Adrenal gland (tissue), 5 donors: Measurements from ENCODE around the gene TIMM44.

ENCODE experiments used
- CTCF ChIP-seq, 6 experiments: fragments of 450-650 bp in 4 of 6; fragments of 200-600 bp in 2 of 6; sonication (generic) in 1 of 6; IDR thresholded peaks; 1 replicate in 5 of 6; 2 replicates in 1 of 6; pipeline versions ENCODE4 v1.5.1 to v1.8.0; 2016 to 2021; ENCODE audit warnings: antibody characterized with exemption in 6 of 6, mild to moderate bottlenecking in 2 of 6, moderate library complexity in 1 of 6
- POLR2A ChIP-seq, 2 donors: fragments of 450-650 bp; IDR thresholded peaks; one replicate each; pipeline ENCODE4 v1.6.1; 2017; ENCODE audit warnings: antibody characterized with exemption in 2 of 2, mild to moderate bottlenecking in 2 of 2, moderate library complexity in 1 of 2
- donor health status: DM: no; HTN: no; CAD: no.

GRCh38 chr19:7977021-7977722 is 33.7 kb upstream of the TIMM44 start:
- no peak for TF ChIP-seq CTCF (IDR thresholded peaks at IDR 0.05)
- TF ChIP-seq POLR2A (IDR thresholded peaks at IDR 0.05): no peak
